Natural killer cell (primary cell): ENCODE results near the gene DEFB112. TPM values are rescaled to one million over a fixed set of nuclear protein-coding genes. Genes with fewer than 3 reads are reported as not detected.

Source experiments
- ATAC-seq, 3 donors: fragments of 150-1000 bp in 2 of 3; fragments of 200-7000 bp in 1 of 3; cut with Tn5 transposase; 1 replicate in 1 of 3; 2 replicates in 2 of 3; pipeline ENCODE4 v1.10.0; 2021; ENCODE audit warnings: mild to moderate bottlenecking in 2 of 3, moderate library complexity in 2 of 3
- DNase-seq, 2 donors: peaks; one replicate each; pipeline versions ENCODE4 v3.0.0 to v3.0.0-alpha.2; 2013 to 2021; ENCODE audit warnings: mixed read lengths in 1 of 2
- H3K27ac ChIP-seq: one replicate; pipeline ENCODE4 v1.5.1; 2013; ENCODE audit warnings: mild to moderate bottlenecking, low read length
- H3K27me3 ChIP-seq: one replicate; pipeline ENCODE4 v1.6.1; 2013; ENCODE audit warnings: low read length; ENCODE audit not compliant: control insufficient read depth, insufficient read depth
- H3K36me3 ChIP-seq: one replicate; pipeline ENCODE4 v1.6.1; 2013; ENCODE audit warnings: low read length; ENCODE audit not compliant: control insufficient read depth, insufficient read depth
- H3K4me1 ChIP-seq: one replicate; pipeline ENCODE4 v1.6.1; 2013; ENCODE audit warnings: low read length; ENCODE audit not compliant: control insufficient read depth, insufficient read depth
- H3K4me3 ChIP-seq: one replicate; pipeline ENCODE4 v1.5.1; 2013; ENCODE audit warnings: low read length
- H3K9me3 ChIP-seq: one replicate; pipeline ENCODE4 v1.6.1; 2013; ENCODE audit warnings: low read length; ENCODE audit not compliant: control insufficient read depth, insufficient read depth
- H3K27ac Mint-ChIP-seq, 2 donors: one replicate each; pipeline ENCODE4 v1.8.0; 2022; ENCODE audit warnings: mild to moderate bottlenecking in 2 of 2, mixed read lengths in 2 of 2, moderate library complexity in 1 of 2
- H3K27me3 Mint-ChIP-seq, 2 donors: one replicate each; pipeline ENCODE4 v1.8.0; 2022; ENCODE audit warnings: low read depth in 2 of 2, mixed read lengths in 2 of 2
- H3K36me3 Mint-ChIP-seq: one replicate; pipeline ENCODE4 v1.8.0; 2022; ENCODE audit warnings: mixed read lengths
- H3K4me1 Mint-ChIP-seq, 2 donors: one replicate each; pipeline ENCODE4 v1.8.0; 2022; ENCODE audit warnings: mixed read lengths in 2 of 2
- H3K4me3 Mint-ChIP-seq: one replicate; pipeline ENCODE4 v1.8.0; 2022; ENCODE audit warnings: mild to moderate bottlenecking, moderate library complexity, mixed read lengths
- H3K9me3 Mint-ChIP-seq, 2 donors: one replicate each; pipeline ENCODE4 v1.8.0; 2022; ENCODE audit warnings: mixed read lengths in 2 of 2
- intact Hi-C: fragments of 100-400 bp; cut with micrococcal nuclease; formaldehyde crosslinking; loops from one replicate; pipeline ENCODE4 v1.14.2; 2022
- total RNA-seq, 4 donors: library from RNA; stranded (reverse); fragments of 120-200 nt in 1 of 4; gene quantifications; one replicate each; pipeline versions ENCODE4 v1.2.3 to v1.2.4, GENCODE V29; 2013 to 2022
- TF ChIP-seq, protein P1 (sequence below): fragments of 200-600 bp; IDR thresholded peaks from one replicate; pipeline ENCODE4 v1.8.0; 2022; ENCODE audit warnings: antibody characterized with exemption

Gene DEFB112
- total RNA-seq, 3 donors from 2014 or later (not counting 1 experiment from before 2014, with no cell fraction given) = not detected

DNA sequence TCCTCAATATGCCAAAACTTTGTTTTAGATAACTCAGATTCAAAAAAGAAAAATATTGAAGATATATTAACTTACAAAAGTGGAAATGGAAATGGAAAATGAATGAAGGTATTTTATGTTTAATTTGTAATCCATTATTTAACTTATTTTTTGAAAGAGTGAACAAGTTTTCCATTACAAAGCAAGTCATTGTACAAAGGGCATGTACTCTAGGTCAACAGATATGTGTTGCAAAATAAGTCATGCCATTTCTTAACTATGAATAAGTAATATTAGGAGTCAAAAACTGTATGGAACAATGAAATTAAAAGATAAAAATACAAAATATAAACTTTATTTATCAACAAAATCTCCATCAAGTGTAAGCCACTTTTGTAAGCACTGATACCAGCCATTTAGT lies 54.5 kb downstream of the DEFB112 start:
- Histone ChIP-seq H3K27ac (no peak overlapping the region), H3K4me1 (no peaks in the 10 kb centered on the region), H3K36me3 (no peaks in the 10 kb centered on the region), H3K9me3 (no peaks in the 10 kb centered on the region), H3K4me3 (no peak overlapping the region), H3K27me3 (no peaks in the 10 kb centered on the region)
- ATAC-seq = no peak
- H3K27me3 Mint-ChIP-seq = no peaks in the 10 kb centered on the region
- H3K4me3 Mint-ChIP-seq = no peak overlapping the region
- TF ChIP-seq, protein P1, sequence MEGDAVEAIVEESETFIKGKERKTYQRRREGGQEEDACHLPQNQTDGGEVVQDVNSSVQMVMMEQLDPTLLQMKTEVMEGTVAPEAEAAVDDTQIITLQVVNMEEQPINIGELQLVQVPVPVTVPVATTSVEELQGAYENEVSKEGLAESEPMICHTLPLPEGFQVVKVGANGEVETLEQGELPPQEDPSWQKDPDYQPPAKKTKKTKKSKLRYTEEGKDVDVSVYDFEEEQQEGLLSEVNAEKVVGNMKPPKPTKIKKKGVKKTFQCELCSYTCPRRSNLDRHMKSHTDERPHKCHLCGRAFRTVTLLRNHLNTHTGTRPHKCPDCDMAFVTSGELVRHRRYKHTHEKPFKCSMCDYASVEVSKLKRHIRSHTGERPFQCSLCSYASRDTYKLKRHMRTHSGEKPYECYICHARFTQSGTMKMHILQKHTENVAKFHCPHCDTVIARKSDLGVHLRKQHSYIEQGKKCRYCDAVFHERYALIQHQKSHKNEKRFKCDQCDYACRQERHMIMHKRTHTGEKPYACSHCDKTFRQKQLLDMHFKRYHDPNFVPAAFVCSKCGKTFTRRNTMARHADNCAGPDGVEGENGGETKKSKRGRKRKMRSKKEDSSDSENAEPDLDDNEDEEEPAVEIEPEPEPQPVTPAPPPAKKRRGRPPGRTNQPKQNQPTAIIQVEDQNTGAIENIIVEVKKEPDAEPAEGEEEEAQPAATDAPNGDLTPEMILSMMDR = no peak
- no peak overlapping the region for H3K27ac Mint-ChIP-seq
- peaks cover 0 to 19% of the 10 kb centered on the region in 2 donors for H3K9me3 Mint-ChIP-seq
- intact Hi-C loops = no loop called here
- DNase-seq = no peak
- H3K4me1 Mint-ChIP-seq = no peaks in the 10 kb centered on the region
- no peaks in the 10 kb centered on the region for H3K36me3 Mint-ChIP-seq

Other genes starting within 250 kb of the DEFB112 start
- not detected for gene CRISP1, start 183.4 kb downstream of the DEFB112 start, total RNA-seq
- gene DEFB114, start 85.8 kb downstream of the DEFB112 start, total RNA-seq = not detected
- not detected for gene DEFB113, start 80.3 kb downstream of the DEFB112 start, total RNA-seq
- gene DEFB110, start 27.9 kb downstream of the DEFB112 start, total RNA-seq = not detected